NCI-H187 treated with DMSO at 0.1 percent for 48 hours (cell line): ENCODE data around the gene BBS4.
"Not testable (repeated sequence)": the region's sequence is repeated elsewhere in the genome, so short reads cannot be mapped to it uniquely, and the experiment has no call there.

Experiments used
- DNase-seq: peaks from one replicate; lab custom pipeline; 2025; lab: John Stamatoyannopoulos, UW

Gene BBS4

GRCh38 chr15:72700076-72700475, 14.1 kb downstream of the BBS4 start:
- no peak for DNase-seq

- DNase-seq, result no peak
These were observed 20.3 kb downstream of the BBS4 start for GRCh38 chr15:72706266-72706665.

- not testable (repeated sequence) for DNase-seq
These were observed 22.7 kb downstream of the BBS4 start for GRCh38 chr15:72708551-72709303.

- DNase-seq, result no peak
These were observed 36.2 kb downstream of the BBS4 start for GRCh38 chr15:72722071-72722696.

GRCh38 chr15:72724028-72724427, 38.0 kb downstream of the BBS4 start:
- no peak for DNase-seq

GRCh38 chr15:72725446-72725845, 39.4 kb downstream of the BBS4 start:
- no peak for DNase-seq

GRCh38 chr15:72725851-72726250, 39.8 kb downstream of the BBS4 start:
- not testable (repeated sequence) for DNase-seq

- no peak for DNase-seq
These were observed 41.1 kb downstream of the BBS4 start for GRCh38 chr15:72727154-72727553.

- not testable (repeated sequence) for DNase-seq
These were observed 42.2 kb downstream of the BBS4 start for GRCh38 chr15:72728249-72728648.

- no peak for DNase-seq
These were observed 42.8 kb downstream of the BBS4 start for GRCh38 chr15:72728821-72729220.

GRCh38 chr15:72732086-72732485, 46.1 kb downstream of the BBS4 start:
- no peak for DNase-seq

- no peak for DNase-seq
These were observed 46.5 kb downstream of the BBS4 start for GRCh38 chr15:72732516-72732915.

- no peak for DNase-seq
These were observed 48.1 kb downstream of the BBS4 start for GRCh38 chr15:72733941-72734738.

- DNase-seq, result no peak
These were observed 49.1 kb downstream of the BBS4 start for GRCh38 chr15:72735111-72735510.

GRCh38 chr15:72737061-72737460, 51.1 kb downstream of the BBS4 start:
- DNase-seq, result no peak

- DNase-seq, result no peak
These were observed 51.7 kb downstream of the BBS4 start for GRCh38 chr15:72737723-72738122.

GRCh38 chr15:72740219-72740618, 54.2 kb downstream of the BBS4 start:
- no peak for DNase-seq

GRCh38 chr15:72749700-72750099, 63.7 kb downstream of the BBS4 start:
- DNase-seq, result no peak

- DNase-seq, result no peak
These were observed 65.9 kb downstream of the BBS4 start for GRCh38 chr15:72751751-72752455.

- DNase-seq, result no peak
These were observed 68.1 kb downstream of the BBS4 start for GRCh38 chr15:72754096-72754495.

GRCh38 chr15:72758182-72758581, 72.2 kb downstream of the BBS4 start:
- DNase-seq, result no peak

GRCh38 chr15:72760590-72761260, 74.7 kb downstream of the BBS4 start:
- DNase-seq, result no peak
